Measurements from ENCODE around the gene CRIP1.

Gene CRIP1

GRCh38 chr14:105487449-105487985 lies 831 bp downstream of the CRIP1 start:
- peak overlapping the region in 4 of 5 donors; percentile 67 to 84 (median 77) for H3K4me3 ChIP-seq (ENCODE audit: low read depth in 1 of 5, low read length in 5 of 5)
- peaks cover 13 to 88% (median 76%) of the 10 kb centered on the region in 5 donors for H3K4me1 ChIP-seq (ENCODE audit: control insufficient read depth in 5 of 5, insufficient read depth in 5 of 5, low read length in 5 of 5)
- H3K9ac ChIP-seq (ENCODE audit: low read length in 5 of 5) = peak overlapping the region in 4 of 5 donors; percentile 58 to 75 (median 66)
- H3K27ac ChIP-seq (ENCODE audit: low read depth, low read length) = no peak overlapping the region
- peaks cover 0 to 3% (median 0%) of the 10 kb centered on the region in 5 donors for H3K27me3 ChIP-seq (ENCODE audit: control insufficient read depth in 5 of 5, insufficient read depth in 4 of 5, low read length in 5 of 5)
- no peaks in the 10 kb centered on the region for H3K9me3 ChIP-seq (ENCODE audit: control insufficient read depth in 5 of 5, low read length in 5 of 5)
- H3K36me3 ChIP-seq (ENCODE audit: control insufficient read depth in 5 of 5, insufficient read depth in 5 of 5, low read length in 5 of 5) = peaks cover 0 to 8% (median 4%) of the 10 kb centered on the region in 5 donors

GRCh38 chr14:105487986-105488777 lies 1.5 kb downstream of the CRIP1 start:
- H3K36me3 ChIP-seq (ENCODE audit: control insufficient read depth in 5 of 5, insufficient read depth in 5 of 5, low read length in 5 of 5) = peaks cover 0 to 14% (median 9%) of the 10 kb centered on the region in 5 donors
- H3K9ac ChIP-seq (ENCODE audit: low read length in 5 of 5) = peak overlapping the region in 4 of 5 donors; percentile 58 to 75 (median 66)
- peak overlapping the region; percentile 55 to 84 (median 75) for H3K4me3 ChIP-seq (ENCODE audit: low read depth in 1 of 5, low read length in 5 of 5)
- peaks cover 0 to 3% (median 0%) of the 10 kb centered on the region in 5 donors for H3K27me3 ChIP-seq (ENCODE audit: control insufficient read depth in 5 of 5, insufficient read depth in 4 of 5, low read length in 5 of 5)
- peak overlapping the region; percentile 41 for H3K27ac ChIP-seq (ENCODE audit: low read depth, low read length)
- H3K4me1 ChIP-seq (ENCODE audit: control insufficient read depth in 5 of 5, insufficient read depth in 5 of 5, low read length in 5 of 5) = peaks cover 11 to 82% (median 69%) of the 10 kb centered on the region in 5 donors
- H3K9me3 ChIP-seq (ENCODE audit: control insufficient read depth in 5 of 5, low read length in 5 of 5) = no peaks in the 10 kb centered on the region

GRCh38 chr14:105488781-105489541 lies 2.3 kb downstream of the CRIP1 start:
- Histone ChIP-seq H3K4me3 (ENCODE audit: low read depth in 1 of 5, low read length in 5 of 5) (peak overlapping the region; percentile 55 to 84 (median 75)), H3K9me3 (ENCODE audit: control insufficient read depth in 5 of 5, low read length in 5 of 5) (no peaks in the 10 kb centered on the region), H3K27ac (ENCODE audit: low read depth, low read length) (peak overlapping the region; percentile 41), H3K27me3 (ENCODE audit: control insufficient read depth in 5 of 5, insufficient read depth in 4 of 5, low read length in 5 of 5) (peaks cover 0 to 3% (median 0%) of the 10 kb centered on the region in 5 donors), H3K9ac (ENCODE audit: low read length in 5 of 5) (peak overlapping the region in 4 of 5 donors; percentile 12 to 59 (median 35)), H3K36me3 (ENCODE audit: control insufficient read depth in 5 of 5, insufficient read depth in 5 of 5, low read length in 5 of 5) (peaks cover 0 to 18% (median 9%) of the 10 kb centered on the region in 5 donors), H3K4me1 (ENCODE audit: control insufficient read depth in 5 of 5, insufficient read depth in 5 of 5, low read length in 5 of 5) (peaks cover 11 to 74% (median 62%) of the 10 kb centered on the region in 5 donors)

GRCh38 chr14:105489542-105490266 lies 3.0 kb downstream of the CRIP1 start:
- peak overlapping the region; percentile 40 to 84 (median 75) for H3K4me3 ChIP-seq (ENCODE audit: low read depth in 1 of 5, low read length in 5 of 5)
- peaks cover 5 to 66% (median 54%) of the 10 kb centered on the region in 5 donors for H3K4me1 ChIP-seq (ENCODE audit: control insufficient read depth in 5 of 5, insufficient read depth in 5 of 5, low read length in 5 of 5)
- H3K36me3 ChIP-seq (ENCODE audit: control insufficient read depth in 5 of 5, insufficient read depth in 5 of 5, low read length in 5 of 5) = peaks cover 0 to 18% (median 9%) of the 10 kb centered on the region in 5 donors
- H3K9ac ChIP-seq (ENCODE audit: low read length in 5 of 5) = peak overlapping the region in 3 of 5 donors; percentile 61 to 72 (median 70)
- peaks cover 0 to 3% (median 0%) of the 10 kb centered on the region in 5 donors for H3K27me3 ChIP-seq (ENCODE audit: control insufficient read depth in 5 of 5, insufficient read depth in 4 of 5, low read length in 5 of 5)
- no peaks in the 10 kb centered on the region for H3K9me3 ChIP-seq (ENCODE audit: control insufficient read depth in 5 of 5, low read length in 5 of 5)
- peak overlapping the region; percentile 41 for H3K27ac ChIP-seq (ENCODE audit: low read depth, low read length)

- Histone ChIP-seq H3K9me3 (ENCODE audit: control insufficient read depth in 5 of 5, low read length in 5 of 5) (no peaks in the 10 kb centered on the region), H3K4me1 (ENCODE audit: control insufficient read depth in 5 of 5, insufficient read depth in 5 of 5, low read length in 5 of 5) (peaks cover 3 to 61% (median 49%) of the 10 kb centered on the region in 5 donors)
Observed at GRCh38 chr14:105490267-105490571, 3.5 kb downstream of the CRIP1 start.

GRCh38 chr14:105490572-105491365 lies 4.1 kb downstream of the CRIP1 start, which contains the start of gene TEDC1:
TEDC1 (plus strand) TSS chr14:105491246; CDS start chr14:105491376, 130 bp downstream.
- Histone ChIP-seq H3K27ac (ENCODE audit: low read depth, low read length) (peak within 1 kb of the TSS; percentile 57), H3K9ac (ENCODE audit: low read length in 5 of 5) (peak within 1 kb of the TSS in 4 of 5 donors; percentile 55 to 72 (median 67)), H3K9me3 (ENCODE audit: control insufficient read depth in 5 of 5, low read length in 5 of 5) (no peaks in the 10 kb centered on the region), H3K27me3 (ENCODE audit: control insufficient read depth in 5 of 5, insufficient read depth in 4 of 5, low read length in 5 of 5) (peaks cover 0 to 3% (median 0%) of the 10 kb centered on the region in 5 donors), H3K4me3 (ENCODE audit: low read depth in 1 of 5, low read length in 5 of 5) (peak within 1 kb of the TSS in 4 of 5 donors; percentile 67 to 84 (median 77)), H3K4me1 (ENCODE audit: control insufficient read depth in 5 of 5, insufficient read depth in 5 of 5, low read length in 5 of 5) (peaks cover 2 to 56% (median 47%) of the 10 kb centered on the region in 5 donors), H3K36me3 (ENCODE audit: control insufficient read depth in 5 of 5, insufficient read depth in 5 of 5, low read length in 5 of 5) (peaks cover 0 to 18% (median 9%) of the 10 kb centered on the region in 5 donors)

More at GRCh38 chr14:105490267-105490571, 3.5 kb downstream of the CRIP1 start:
- Histone ChIP-seq H3K36me3 (ENCODE audit: control insufficient read depth in 5 of 5, insufficient read depth in 5 of 5, low read length in 5 of 5) (peaks cover 0 to 18% (median 9%) of the 10 kb centered on the region in 5 donors), H3K27me3 (ENCODE audit: control insufficient read depth in 5 of 5, insufficient read depth in 4 of 5, low read length in 5 of 5) (peaks cover 0 to 3% (median 0%) of the 10 kb centered on the region in 5 donors), H3K27ac (ENCODE audit: low read depth, low read length) (peak overlapping the region; percentile 41), H3K4me3 (ENCODE audit: low read depth in 1 of 5, low read length in 5 of 5) (peak overlapping the region in 4 of 5 donors; percentile 67 to 84 (median 77)), H3K9ac (ENCODE audit: low read length in 5 of 5) (peak overlapping the region in 4 of 5 donors; percentile 55 to 72 (median 66))

GRCh38 chr14:105491366-105491973 lies 4.8 kb downstream of the CRIP1 start:
- Histone ChIP-seq H3K4me3 (ENCODE audit: low read depth in 1 of 5, low read length in 5 of 5) (peak overlapping the region in 4 of 5 donors; percentile 59 to 79 (median 76)), H3K9me3 (ENCODE audit: control insufficient read depth in 5 of 5, low read length in 5 of 5) (no peaks in the 10 kb centered on the region), H3K9ac (ENCODE audit: low read length in 5 of 5) (peak overlapping the region in 4 of 5 donors; percentile 51 to 64 (median 58)), H3K27me3 (ENCODE audit: control insufficient read depth in 5 of 5, insufficient read depth in 4 of 5, low read length in 5 of 5) (peaks cover 0 to under 1% (median 0%) of the 10 kb centered on the region in 5 donors), H3K36me3 (ENCODE audit: control insufficient read depth in 5 of 5, insufficient read depth in 5 of 5, low read length in 5 of 5) (peaks cover 0 to 18% (median 9%) of the 10 kb centered on the region in 5 donors), H3K4me1 (ENCODE audit: control insufficient read depth in 5 of 5, insufficient read depth in 5 of 5, low read length in 5 of 5) (peaks cover 0 to 49% (median 40%) of the 10 kb centered on the region in 5 donors), H3K27ac (ENCODE audit: low read depth, low read length) (peak overlapping the region; percentile 57)

- H3K27me3 ChIP-seq (ENCODE audit: control insufficient read depth in 5 of 5, insufficient read depth in 4 of 5, low read length in 5 of 5) = no peaks in the 10 kb centered on the region
- H3K4me3 ChIP-seq (ENCODE audit: low read depth in 1 of 5, low read length in 5 of 5) = peak overlapping the region in 2 of 5 donors; percentile 75 to 79
- no peaks in the 10 kb centered on the region for H3K9me3 ChIP-seq (ENCODE audit: control insufficient read depth in 5 of 5, low read length in 5 of 5)
- peaks cover 0 to 40% (median 33%) of the 10 kb centered on the region in 5 donors for H3K4me1 ChIP-seq (ENCODE audit: control insufficient read depth in 5 of 5, insufficient read depth in 5 of 5, low read length in 5 of 5)
- no peak overlapping the region for H3K27ac ChIP-seq (ENCODE audit: low read depth, low read length)
- H3K9ac ChIP-seq (ENCODE audit: low read length in 5 of 5) = no peak overlapping the region
- peaks cover 0 to 21% (median 10%) of the 10 kb centered on the region in 5 donors for H3K36me3 ChIP-seq (ENCODE audit: control insufficient read depth in 5 of 5, insufficient read depth in 5 of 5, low read length in 5 of 5)
Observed at GRCh38 chr14:105492031-105492970, 5.6 kb downstream of the CRIP1 start.
